Natural killer cell treated with Interleukin-12 subunit alpha and Interleukin-12 subunit beta and Interleukin-15 and Interleukin-18, amount 100 ng/mL, for 72 hours (primary cell): ENCODE data around the gene TM4SF1. TPM values are rescaled to one million over a fixed set of nuclear protein-coding genes. Genes with fewer than 3 reads are reported as not detected.
A peak's percentile ranks its signal among the peaks of the same experiment; 100 is the strongest.

Experiments used
- ATAC-seq, 2 donors: fragments of 150-1000 bp; cut with Tn5 transposase in 1 of 2; sonication (Bioruptor Pico), chemical (Tn5 transposase) in 1 of 2; 2 replicates each; pipeline ENCODE4 v1.10.0; 2021
- DNase-seq: peaks from one replicate; pipeline ENCODE4 v3.0.0; 2022; ENCODE audit warnings: low spot score
- H3K27ac Mint-ChIP-seq, 2 donors: 1 replicate in 1 of 2; 2 replicates in 1 of 2; pipeline ENCODE4 v1.8.0; 2022; ENCODE audit warnings: mixed read lengths in 2 of 2, mild to moderate bottlenecking in 1 of 2, moderate library complexity in 1 of 2
- H3K27me3 Mint-ChIP-seq, 2 donors: 1 replicate in 1 of 2; 2 replicates in 1 of 2; pipeline ENCODE4 v1.8.0; 2022; ENCODE audit warnings: mixed read lengths in 2 of 2
- H3K36me3 Mint-ChIP-seq: one replicate; pipeline ENCODE4 v1.8.0; 2022; ENCODE audit warnings: mixed read lengths
- H3K4me1 Mint-ChIP-seq, 2 donors: 1 replicate in 1 of 2; 2 replicates in 1 of 2; pipeline ENCODE4 v1.8.0; 2022; ENCODE audit warnings: low read depth in 2 of 2, mixed read lengths in 2 of 2, mild to moderate bottlenecking in 1 of 2
- H3K4me3 Mint-ChIP-seq: one replicate; pipeline ENCODE4 v1.8.0; 2022; ENCODE audit warnings: mixed read lengths
- H3K9me3 Mint-ChIP-seq: 2 replicates; pipeline ENCODE4 v1.8.0; 2022; ENCODE audit warnings: mixed read lengths
- total RNA-seq, 2 donors: library from RNA; stranded (reverse); gene quantifications; one replicate each; pipeline ENCODE4 v1.2.3, GENCODE V29; 2022

Gene TM4SF1, protein sequence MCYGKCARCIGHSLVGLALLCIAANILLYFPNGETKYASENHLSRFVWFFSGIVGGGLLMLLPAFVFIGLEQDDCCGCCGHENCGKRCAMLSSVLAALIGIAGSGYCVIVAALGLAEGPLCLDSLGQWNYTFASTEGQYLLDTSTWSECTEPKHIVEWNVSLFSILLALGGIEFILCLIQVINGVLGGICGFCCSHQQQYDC
- total RNA-seq: not detected

- no peak within 1 kb of the TSS for H3K4me3 Mint-ChIP-seq
- ATAC-seq: no peak
- H3K27me3 Mint-ChIP-seq: peaks cover 4 to 24% of the 10 kb centered on the region in 2 donors
Measured at GRCh38 chr3:149377408-149378364, at the start of gene TM4SF1. TM4SF1 (minus strand) TSS chr3:149377649; CDS start chr3:149377547, 102 bp downstream.

DNA sequence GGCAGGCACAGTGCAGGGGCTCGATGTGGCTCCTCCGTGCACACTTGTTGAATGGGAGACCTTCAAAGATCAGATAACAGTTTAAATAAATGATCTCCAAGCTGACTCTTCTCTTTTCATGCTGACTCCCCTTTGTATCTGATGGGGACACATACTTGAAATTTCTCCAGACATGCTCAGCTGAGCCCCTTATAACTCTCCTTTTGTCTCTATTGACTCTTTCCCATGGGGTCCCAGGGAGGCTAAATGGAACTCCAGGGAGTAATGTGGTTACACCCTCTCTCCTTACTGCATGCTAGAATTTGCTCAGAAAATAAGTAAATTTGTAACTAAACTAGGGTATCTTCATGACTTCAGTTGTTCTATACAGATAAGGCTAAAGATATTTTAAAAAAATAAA, 48.9 kb upstream of the TM4SF1 start:
- Mint-ChIP-seq H3K9me3 (no peaks in the 10 kb centered on the region), H3K4me3 (no peak overlapping the region), H3K27ac (no peak overlapping the region), H3K36me3 (no peaks in the 10 kb centered on the region), H3K27me3 (peaks cover 0 to 6% of the 10 kb centered on the region in 2 donors), H3K4me1 (no peaks in the 10 kb centered on the region)
- DNase-seq (no peak), ATAC-seq (no peak)

More at GRCh38 chr3:149377408-149378364, at the start of gene TM4SF1:
- peaks cover 10 to 13% of the 10 kb centered on the region in 2 donors for H3K4me1 Mint-ChIP-seq
- H3K9me3 Mint-ChIP-seq: no peaks in the 10 kb centered on the region
- no peaks in the 10 kb centered on the region for H3K36me3 Mint-ChIP-seq
- peak within 1 kb of the TSS in 1 of 2 donors; percentile 22 for H3K27ac Mint-ChIP-seq
- no peak for DNase-seq

- Mint-ChIP-seq H3K27me3 (peaks cover 0 to 6% of the 10 kb centered on the region in 2 donors), H3K27ac (no peak overlapping the region), H3K4me1 (no peaks in the 10 kb centered on the region), H3K36me3 (no peaks in the 10 kb centered on the region), H3K4me3 (no peak overlapping the region), H3K9me3 (no peaks in the 10 kb centered on the region)
- ATAC-seq (no peak), DNase-seq (no peak)
Measured at GRCh38 chr3:149424918-149425317, 47.5 kb upstream of the TM4SF1 start.

DNA sequence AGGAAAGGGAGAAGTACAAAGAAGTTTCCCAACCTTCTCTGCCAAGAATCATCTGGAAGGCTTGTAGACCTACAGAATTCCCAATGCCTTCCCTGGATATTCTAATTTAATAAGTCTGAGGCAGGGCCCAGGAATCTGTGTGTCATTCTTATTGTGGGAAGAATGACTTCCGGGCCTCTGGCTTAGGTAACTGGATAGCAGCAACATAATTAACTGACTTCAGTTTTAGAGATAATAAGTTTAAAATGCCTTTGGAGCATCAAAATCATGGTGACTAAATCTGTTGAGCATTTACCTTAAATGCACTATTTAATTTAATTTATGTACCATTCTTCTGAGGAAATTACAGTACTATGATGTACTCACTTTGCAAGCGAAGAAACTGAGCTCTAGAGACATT, 44.3 kb upstream of the TM4SF1 start:
- Mint-ChIP-seq H3K27ac (no peak overlapping the region), H3K4me1 (peaks cover 0 to 1% of the 10 kb centered on the region in 2 donors), H3K4me3 (no peak overlapping the region), H3K27me3 (peaks cover 0 to 6% of the 10 kb centered on the region in 2 donors), H3K9me3 (no peaks in the 10 kb centered on the region), H3K36me3 (no peaks in the 10 kb centered on the region)
- DNase-seq: no peak
- ATAC-seq: no peak

- Mint-ChIP-seq H3K36me3 (no peaks in the 10 kb centered on the region), H3K27ac (no peak overlapping the region), H3K9me3 (no peaks in the 10 kb centered on the region), H3K4me3 (no peak overlapping the region), H3K27me3 (peaks cover 0 to 13% of the 10 kb centered on the region in 2 donors), H3K4me1 (peaks cover 2 to 5% of the 10 kb centered on the region in 2 donors)
- DNase-seq (no peak), ATAC-seq (no peak)
Measured at GRCh38 chr3:149419816-149420215, 42.4 kb upstream of the TM4SF1 start.

GRCh38 chr3:149417727-149418126, 40.3 kb upstream of the TM4SF1 start:
- peaks cover 0 to 9% of the 10 kb centered on the region in 2 donors for H3K27me3 Mint-ChIP-seq
- H3K4me3 Mint-ChIP-seq: no peak overlapping the region
- ATAC-seq (no peak), DNase-seq (no peak)
- H3K9me3 Mint-ChIP-seq: no peaks in the 10 kb centered on the region
- H3K36me3 Mint-ChIP-seq: no peaks in the 10 kb centered on the region
- no peak overlapping the region for H3K27ac Mint-ChIP-seq
- peaks cover 2 to 5% of the 10 kb centered on the region in 2 donors for H3K4me1 Mint-ChIP-seq

- Mint-ChIP-seq H3K4me1 (peaks cover 2 to 5% of the 10 kb centered on the region in 2 donors), H3K9me3 (no peaks in the 10 kb centered on the region), H3K27ac (no peak overlapping the region), H3K27me3 (peaks cover 0 to 7% of the 10 kb centered on the region in 2 donors), H3K36me3 (no peaks in the 10 kb centered on the region), H3K4me3 (no peak overlapping the region)
- DNase-seq (no peak), ATAC-seq (no peak)
Measured at GRCh38 chr3:149417174-149417573, 39.7 kb upstream of the TM4SF1 start.

DNA sequence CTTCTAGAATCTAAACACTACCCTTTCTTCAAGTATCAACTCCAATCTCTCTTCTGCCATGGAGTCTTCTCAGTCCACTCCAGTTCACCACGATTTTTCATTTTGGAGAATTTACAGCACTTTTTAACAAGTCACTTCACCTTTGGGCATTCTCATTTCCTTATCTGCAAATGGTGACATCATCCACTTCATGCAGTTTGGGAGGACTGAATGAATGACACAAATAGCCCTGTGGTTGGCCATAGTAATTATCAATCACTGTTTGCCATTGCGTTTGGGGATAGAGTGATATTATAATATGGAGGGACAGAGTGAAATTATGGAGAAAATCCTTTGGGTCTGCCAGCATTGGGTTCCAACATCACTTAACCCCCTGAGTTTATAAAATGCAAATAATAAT, 38.0 kb upstream of the TM4SF1 start:
- Mint-ChIP-seq H3K27ac (no peak overlapping the region), H3K27me3 (peaks cover 0 to 7% of the 10 kb centered on the region in 2 donors), H3K4me1 (peaks cover 2 to 5% of the 10 kb centered on the region in 2 donors), H3K9me3 (no peaks in the 10 kb centered on the region), H3K36me3 (no peaks in the 10 kb centered on the region), H3K4me3 (no peak overlapping the region)
- ATAC-seq: no peak
- no peak for DNase-seq

DNA sequence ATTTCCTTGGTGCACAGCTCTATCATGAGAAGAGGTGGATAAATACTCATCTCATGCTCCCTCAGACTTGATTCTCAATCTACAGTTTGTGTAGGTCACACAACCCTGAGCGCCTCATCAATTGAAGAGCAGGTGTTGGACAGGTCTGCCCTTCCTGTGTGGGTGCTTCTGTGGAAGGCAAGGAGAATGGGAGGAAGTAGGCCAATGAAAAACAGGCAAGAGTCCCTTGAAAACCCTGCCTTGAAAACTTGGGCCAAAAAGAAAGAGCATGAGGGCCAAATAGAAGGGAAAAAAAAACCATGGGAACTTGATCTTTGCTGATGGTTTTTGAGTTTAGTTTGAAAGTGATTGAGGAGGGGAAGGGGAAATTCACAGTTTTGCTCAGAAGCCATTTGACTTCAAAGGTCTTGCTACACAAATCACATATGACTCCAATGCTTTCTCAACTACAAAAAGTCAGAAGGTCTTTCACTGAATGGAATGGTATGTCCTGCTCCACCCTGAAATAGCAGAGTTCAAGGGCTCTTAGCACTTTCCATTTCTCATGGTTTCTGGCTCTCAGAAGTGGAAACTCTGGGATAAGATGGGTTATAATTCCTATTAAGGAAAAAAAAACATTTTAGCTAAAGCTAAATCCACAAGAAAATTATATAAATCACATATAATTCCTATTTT, 37.2 kb upstream of the TM4SF1 start:
- no peak overlapping the region for H3K27ac Mint-ChIP-seq
- DNase-seq (no peak), ATAC-seq (no peak)
- H3K9me3 Mint-ChIP-seq: no peaks in the 10 kb centered on the region
- H3K4me3 Mint-ChIP-seq: no peak overlapping the region
- H3K4me1 Mint-ChIP-seq: peaks cover 2 to 5% of the 10 kb centered on the region in 2 donors
- H3K27me3 Mint-ChIP-seq: peaks cover 0 to 7% of the 10 kb centered on the region in 2 donors
- H3K36me3 Mint-ChIP-seq: no peaks in the 10 kb centered on the region

DNA sequence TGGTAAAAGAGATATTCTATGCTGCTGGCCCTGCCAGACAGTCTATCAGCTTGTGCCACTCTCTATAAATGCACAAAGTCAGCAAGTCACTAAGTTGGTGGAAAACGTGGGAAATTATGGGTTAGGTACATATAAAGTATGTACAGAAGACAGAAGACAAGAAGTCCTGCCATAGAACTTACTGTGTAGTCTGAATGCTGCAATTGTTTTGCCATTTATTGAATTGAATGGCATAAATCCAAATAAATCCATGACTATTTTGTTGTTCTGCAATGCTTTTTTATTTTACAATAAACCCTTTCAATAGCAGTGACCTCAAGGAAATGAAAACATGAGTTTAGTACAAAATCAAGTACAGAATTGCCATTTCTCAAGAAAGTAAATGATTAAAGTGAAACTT, 34.1 kb upstream of the TM4SF1 start:
- Mint-ChIP-seq H3K4me3 (no peak overlapping the region), H3K36me3 (no peaks in the 10 kb centered on the region), H3K27ac (no peak overlapping the region), H3K27me3 (peaks cover 0 to 8% of the 10 kb centered on the region in 2 donors), H3K4me1 (peaks cover under 1 to 2% of the 10 kb centered on the region in 2 donors), H3K9me3 (no peaks in the 10 kb centered on the region)
- no peak for DNase-seq
- ATAC-seq: no peak

- ATAC-seq (no peak), DNase-seq (no peak)
- Mint-ChIP-seq H3K27me3 (peaks cover 6 to 19% of the 10 kb centered on the region in 2 donors), H3K4me1 (no peaks in the 10 kb centered on the region), H3K4me3 (no peak overlapping the region), H3K27ac (no peak overlapping the region), H3K9me3 (no peaks in the 10 kb centered on the region), H3K36me3 (no peaks in the 10 kb centered on the region)
Measured at GRCh38 chr3:149409351-149409750, 31.9 kb upstream of the TM4SF1 start.

- ATAC-seq (no peak), DNase-seq (no peak)
- no peaks in the 10 kb centered on the region for H3K36me3 Mint-ChIP-seq
- H3K27ac Mint-ChIP-seq: no peak overlapping the region
- no peaks in the 10 kb centered on the region for H3K4me1 Mint-ChIP-seq
- no peaks in the 10 kb centered on the region for H3K9me3 Mint-ChIP-seq
- peaks cover 6 to 21% of the 10 kb centered on the region in 2 donors for H3K27me3 Mint-ChIP-seq
- H3K4me3 Mint-ChIP-seq: no peak overlapping the region
Measured at GRCh38 chr3:149407898-149408297, 30.4 kb upstream of the TM4SF1 start.

GRCh38 chr3:149406244-149406752, 28.8 kb upstream of the TM4SF1 start:
- H3K27me3 Mint-ChIP-seq: peaks cover 6 to 21% of the 10 kb centered on the region in 2 donors
- ATAC-seq: no peak
- no peak for DNase-seq
- no peak overlapping the region for H3K4me3 Mint-ChIP-seq
- H3K4me1 Mint-ChIP-seq: no peaks in the 10 kb centered on the region
- no peaks in the 10 kb centered on the region for H3K36me3 Mint-ChIP-seq
- H3K9me3 Mint-ChIP-seq: no peaks in the 10 kb centered on the region
- no peak overlapping the region for H3K27ac Mint-ChIP-seq
